HCT116 (cell line): ENCODE data around the gene RBM11. TPM values are rescaled to one million over a fixed set of nuclear protein-coding genes. Genes with fewer than 3 reads are reported as not detected.

Experiments
- ATAC-seq: fragments of 200-7000 bp; cut with Tn5 transposase; 2 replicates; pipeline ENCODE4 v1.9.1; 2020; ENCODE audit warnings: mild to moderate bottlenecking, moderate library complexity
- BruUV-seq: library from RNA; stranded (reverse); fragments of 400-500 nt; replicated peaks from 2 replicates; lab custom pipeline; 2021; lab: Mats Ljungman, UMichigan
- CTCF ChIA-PET: fragments of 300-600 bp; sonication (Branson Sonifier 250); formaldehyde crosslinking; loops from one replicate; lab custom pipeline; 2021; ENCODE audit warnings: antibody characterized with exemption; lab: Charles Lee
- POLR2A ChIA-PET: fragments of 300-600, 350-600 bp; sonication (Branson Sonifier 250); formaldehyde crosslinking; loops from one replicate; lab custom pipeline; 2021; ENCODE audit warnings: antibody characterized with exemption; lab: Charles Lee
- RAD21 ChIA-PET, 2 experiments: fragments of 300-600 bp; sonication (Branson Sonifier 250); formaldehyde crosslinking; loops; one replicate each; lab custom pipeline; 2023; ENCODE audit warnings: low total read pairs in 2 of 2; ENCODE audit not compliant: uncharacterized antibody in 2 of 2, unreplicated experiment in 2 of 2, low non-redundant PET in 1 of 2; lab: Charles Lee
- DNase-seq: peaks from one replicate; pipeline ENCODE4 v3.0.0-alpha.2; 2010; ENCODE audit warnings: low read depth, low spot score
- H2AFZ ChIP-seq: fragments of 200-600 bp; shearing (Covaris generic), sonication (generic); 2 replicates; pipeline ENCODE4 v1.6.1; 2017; ENCODE audit warnings: low read depth, mixed run types, mixed read lengths, antibody characterized with exemption, low read length; ENCODE audit not compliant: poor library complexity, severe bottlenecking
- H3K27ac ChIP-seq: 2 replicates; pipeline ENCODE4 v1.5.1; 2012; ENCODE audit warnings: low read depth, low read length
- H3K27me3 ChIP-seq: fragments of 200-600 bp; sonication (generic); 2 replicates; pipeline ENCODE4 v1.6.1; 2016; ENCODE audit warnings: mixed run types, low read length, mixed read lengths; ENCODE audit not compliant: insufficient read depth
- H3K36me3 ChIP-seq, 2 experiments: fragments of 200-500 bp in 1 of 2; fragments of 200-600 bp in 1 of 2; sonication (Bioruptor generic) in 1 of 2; sonication (generic) in 1 of 2; 2 replicates each; pipeline versions ENCODE4 v1.5.1 to v1.6.1; 2014 to 2016; ENCODE audit warnings: low read length in 2 of 2, inconsistent platforms in 1 of 2, mixed read lengths in 1 of 2, mixed run types in 1 of 2; ENCODE audit not compliant: insufficient read depth in 2 of 2, control insufficient read depth in 1 of 2
- H3K4me1 ChIP-seq, 2 experiments: fragments of 200-600 bp in 1 of 2; sonication (generic) in 1 of 2; 2 replicates each; pipeline versions ENCODE4 v1.5.1 to v1.6.1; 2012 to 2017; ENCODE audit warnings: low read length in 2 of 2, inconsistent platforms in 1 of 2, mild to moderate bottlenecking in 1 of 2, mixed read lengths in 1 of 2, mixed run types in 1 of 2, moderate library complexity in 1 of 2; ENCODE audit not compliant: insufficient read depth in 2 of 2, control insufficient read depth in 1 of 2
- H3K4me2 ChIP-seq: fragments of 200-600 bp; sonication (generic); 2 replicates; pipeline ENCODE4 v1.6.1; 2017; ENCODE audit warnings: mixed run types, low read length, mixed read lengths
- H3K4me3 ChIP-seq, 2 experiments: fragments of 200-600 bp in 1 of 2; sonication (generic) in 1 of 2; replicated peaks in 1 of 2; 2 replicates each; pipeline ENCODE4 v1.5.1; 2011 to 2016; ENCODE audit warnings: low read length in 2 of 2, control low read depth in 1 of 2, low read depth in 1 of 2, mild to moderate bottlenecking in 1 of 2, mixed read lengths in 1 of 2, mixed run types in 1 of 2
- H3K79me2 ChIP-seq: fragments of 200-600 bp; sonication (generic); 2 replicates; pipeline ENCODE4 v1.6.1; 2017; ENCODE audit warnings: mild to moderate bottlenecking, mixed run types, low read length, moderate library complexity, mixed read lengths; ENCODE audit not compliant: insufficient read depth
- H3K9ac ChIP-seq: fragments of 200-600 bp; sonication (generic); 2 replicates; pipeline ENCODE4 v1.6.1; 2016; ENCODE audit warnings: low read length, mixed read lengths
- H3K9me2 ChIP-seq: fragments of 200-600 bp; sonication (generic), shearing (Covaris generic); 2 replicates; pipeline ENCODE4 v1.6.1; 2017; ENCODE audit warnings: mixed run types, mild to moderate bottlenecking, moderate library complexity; ENCODE audit not compliant: insufficient read depth
- H3K9me3 ChIP-seq, 2 experiments: fragments of 200-500 bp in 1 of 2; fragments of 200-600 bp in 1 of 2; sonication (Bioruptor generic) in 1 of 2; sonication (generic) in 1 of 2; 2 replicates each; pipeline ENCODE4 v1.6.1; 2014 to 2017; ENCODE audit warnings: low read length in 2 of 2, mixed read lengths in 2 of 2, inconsistent platforms in 1 of 2, low read depth in 1 of 2, mild to moderate bottlenecking in 1 of 2, mixed run types in 1 of 2, moderate library complexity in 1 of 2; ENCODE audit not compliant: control insufficient read depth in 1 of 2, insufficient read depth in 1 of 2
- H4K20me1 ChIP-seq: fragments of 200-600 bp; sonication (generic), shearing (Covaris generic); 2 replicates; pipeline ENCODE4 v1.6.1; 2017; ENCODE audit warnings: mixed run types, mild to moderate bottlenecking, moderate library complexity; ENCODE audit not compliant: insufficient read depth
- CEBPB ChIP-seq: IDR thresholded peaks from 2 replicates; pipeline ENCODE4 v1.6.1; 2012; ENCODE audit warnings: low read depth
- FOSL1 ChIP-seq: IDR thresholded peaks from 2 replicates; pipeline ENCODE4 v1.6.1; 2012; ENCODE audit warnings: low read depth
- JUND ChIP-seq: IDR thresholded peaks from 2 replicates; pipeline ENCODE4 v1.6.1; 2012
- SRF ChIP-seq: IDR thresholded peaks from 2 replicates; pipeline ENCODE4 v1.6.1; 2012; ENCODE audit warnings: low read depth
- ZBTB33 ChIP-seq: IDR thresholded peaks from 2 replicates; pipeline ENCODE4 v1.6.1; 2011; ENCODE audit warnings: mild to moderate bottlenecking, low read length, moderate library complexity; ENCODE audit not compliant: insufficient replicate concordance; ENCODE audit errors: extremely low read depth
- ZFX ChIP-seq: fragments of 450-650 bp; IDR thresholded peaks from 2 replicates; pipeline ENCODE4 v1.6.1; 2017
- intact Hi-C: fragments of 100-400 bp; cut with micrococcal nuclease; formaldehyde crosslinking; loops from 2 replicates; pipeline ENCODE4 v1.10.0; 2022
- total RNA-seq: library from RNA; stranded (reverse); gene quantifications from one replicate; pipeline ENCODE4 v1.2.1, GENCODE V29; 2021; ENCODE audit not compliant: unreplicated experiment

Gene RBM11
- total RNA-seq, 1 experiment from 2014 or later = not detected

GRCh38 chr21:14271641-14272040, 55.7 kb downstream of the RBM11 start (continued):
- TF ChIP-seq ZBTB33 (no peak), FOSL1 (no peak), SRF (no peak)

- H3K4me2 ChIP-seq = no peak overlapping the region
These were observed 58.0 kb downstream of the RBM11 start for GRCh38 chr21:14273736-14274538.

More at GRCh38 chr21:14273736-14274538, 58.0 kb downstream of the RBM11 start:
- Histone ChIP-seq H3K79me2 (no peaks in the 10 kb centered on the region), H4K20me1 (no peaks in the 10 kb centered on the region), H3K9me2 (no peaks in the 10 kb centered on the region), H3K36me3 (no peaks in the 10 kb centered on the region), H2AFZ (no peak overlapping the region), H3K9me3 (peaks cover 0 to 5% of the 10 kb centered on the region in 2 experiments; a peak in 1 of 4 replicates), H3K4me1 (no peaks in the 10 kb centered on the region), H3K27me3 (no peaks in the 10 kb centered on the region), H3K27ac (no peak overlapping the region), H3K4me3 (no peak overlapping the region), H3K9ac (no peak overlapping the region)
- TF ChIP-seq CEBPB (no peak), ZFX (no peak), JUND (no peak)
- ATAC-seq (no peak), DNase-seq (no peak)
- intact Hi-C loops = loop anchor here (10.0 kb wide), 1 partner anchor 151 kb away; no protein-coding TSS in a partner anchor
- CTCF ChIA-PET = no interaction called here
- no TSS peak for BruUV-seq
- RAD21 ChIA-PET = no interaction called here
- POLR2A ChIA-PET = no interaction called here
